MM.1S (cell line): ENCODE measurements around the gene ITIH3.

Experiments used
- DNase-seq: peaks from one replicate; pipeline ENCODE4 v3.0.0-alpha.2; 2015
- H2AFZ ChIP-seq: fragments of 300-600 bp; sonication (generic); 2 replicates; pipeline ENCODE4 v1.6.0; 2016; ENCODE audit warnings: antibody characterized with exemption, low read length
- H3F3A ChIP-seq: fragments of 300-600 bp; sonication (generic); 2 replicates; pipeline ENCODE4 v1.6.1; 2016; ENCODE audit warnings: mild to moderate bottlenecking, antibody characterized with exemption, low read length, moderate library complexity, mixed read lengths; ENCODE audit not compliant: insufficient read depth
- H3K27ac ChIP-seq: fragments of 300-600 bp; sonication (generic); 2 replicates; pipeline ENCODE4 v1.5.1; 2016; ENCODE audit warnings: mild to moderate bottlenecking, low read length
- H3K27me3 ChIP-seq: fragments of 300-600 bp; sonication (generic); replicated peaks from 2 replicates; pipeline ENCODE4 v1.6.0; 2016; ENCODE audit warnings: low read length; ENCODE audit not compliant: insufficient read depth
- H3K36me3 ChIP-seq: fragments of 300-600 bp; sonication (generic); replicated peaks from 2 replicates; pipeline ENCODE4 v1.6.1; 2016; ENCODE audit warnings: mild to moderate bottlenecking, low read length, mixed read lengths; ENCODE audit not compliant: insufficient read depth
- H3K4me1 ChIP-seq: fragments of 300-600 bp; sonication (generic); 2 replicates; pipeline ENCODE4 v1.6.1; 2016; ENCODE audit warnings: low read length, mixed read lengths
- H3K4me2 ChIP-seq: fragments of 300-600 bp; sonication (generic); 2 replicates; pipeline ENCODE4 v1.6.0; 2016; ENCODE audit warnings: low read depth, low read length
- H3K4me3 ChIP-seq: fragments of 300-600 bp; sonication (generic); 2 replicates; pipeline ENCODE4 v1.5.1; 2016; ENCODE audit warnings: low read length, mixed read lengths
- H3K79me2 ChIP-seq: fragments of 300-600 bp; sonication (generic); 2 replicates; pipeline ENCODE4 v1.6.1; 2016; ENCODE audit warnings: mixed run types, low read length, mixed read lengths
- H3K9ac ChIP-seq: fragments of 300-600 bp; sonication (generic); 2 replicates; pipeline ENCODE4 v1.6.1; 2016; ENCODE audit warnings: low read length, mixed read lengths
- H3K9me2 ChIP-seq: fragments of 300-600 bp; sonication (generic); replicated peaks from 2 replicates; pipeline ENCODE4 v1.6.1; 2016; ENCODE audit warnings: mild to moderate bottlenecking, low read length, mixed read lengths; ENCODE audit not compliant: insufficient read depth
- H3K9me3 ChIP-seq: fragments of 300-600 bp; sonication (generic); replicated peaks from 2 replicates; pipeline ENCODE4 v1.6.1; 2016; ENCODE audit warnings: mild to moderate bottlenecking, low read length, mixed read lengths; ENCODE audit not compliant: insufficient read depth
- H4K20me1 ChIP-seq: fragments of 300-600 bp; sonication (generic); 2 replicates; pipeline ENCODE4 v1.6.1; 2016; ENCODE audit warnings: mild to moderate bottlenecking, low read length, moderate library complexity, mixed read lengths; ENCODE audit not compliant: insufficient read depth
- CTCF ChIP-seq: fragments of 300-600 bp; sonication (generic); IDR thresholded peaks from 2 replicates; pipeline ENCODE4 v1.5.1; 2016; ENCODE audit warnings: antibody characterized with exemption, low read length, mixed read lengths
- EZH2 ChIP-seq: fragments of 300-600 bp; sonication (generic); optimal IDR thresholded peaks from 2 replicates; pipeline ENCODE3; 2017; ENCODE audit warnings: low read depth, mild to moderate bottlenecking, antibody characterized with exemption, low read length, mixed read lengths
- EZH2phosphoT487 ChIP-seq: fragments of 300-600 bp; sonication (generic); IDR thresholded peaks from 2 replicates; pipeline ENCODE4 v1.6.1; 2018; ENCODE audit warnings: antibody characterized with exemption, low read length

Gene ITIH3

GRCh38 chr3:52790337-52790736, 4.3 kb upstream of the ITIH3 start:
- Histone ChIP-seq H3K9me2 (no peaks in the 10 kb centered on the region), H3K27ac (no peak overlapping the region), H3K4me2 (no peak overlapping the region), H3K9me3 (no peaks in the 10 kb centered on the region), H3K9ac (no peak overlapping the region), H3K27me3 (no peaks in the 10 kb centered on the region), H4K20me1 (no peaks in the 10 kb centered on the region), H3F3A (no peaks in the 10 kb centered on the region), H3K4me3 (no peak overlapping the region), H3K36me3 (no peaks in the 10 kb centered on the region), H3K4me1 (no peaks in the 10 kb centered on the region), H2AFZ (no peak overlapping the region), H3K79me2 (no peaks in the 10 kb centered on the region)
- no peak for DNase-seq
- TF ChIP-seq EZH2phosphoT487 (no peak), EZH2 (no peak), CTCF (no peak)

GRCh38 chr3:52790741-52791140, 3.9 kb upstream of the ITIH3 start:
- Histone ChIP-seq H2AFZ (no peak overlapping the region), H3K9me3 (no peaks in the 10 kb centered on the region), H3K9ac (no peak overlapping the region), H3K4me2 (no peak overlapping the region), H3K27me3 (no peaks in the 10 kb centered on the region), H4K20me1 (no peaks in the 10 kb centered on the region), H3F3A (no peaks in the 10 kb centered on the region), H3K36me3 (no peaks in the 10 kb centered on the region), H3K27ac (no peak overlapping the region), H3K4me1 (no peaks in the 10 kb centered on the region), H3K4me3 (no peak overlapping the region), H3K9me2 (no peaks in the 10 kb centered on the region), H3K79me2 (no peaks in the 10 kb centered on the region)
- no peak for DNase-seq
- no peak for TF ChIP-seq EZH2phosphoT487
- no peak for TF ChIP-seq CTCF
- no peak for TF ChIP-seq EZH2

- Histone ChIP-seq H4K20me1 (no peaks in the 10 kb centered on the region), H3K4me1 (no peaks in the 10 kb centered on the region), H3K9ac (no peak overlapping the region), H3K4me3 (no peak overlapping the region), H3K79me2 (no peaks in the 10 kb centered on the region), H3K36me3 (no peaks in the 10 kb centered on the region), H3K27ac (no peak overlapping the region), H3K27me3 (no peaks in the 10 kb centered on the region), H3K9me3 (no peaks in the 10 kb centered on the region), H3K9me2 (no peaks in the 10 kb centered on the region), H3K4me2 (no peak overlapping the region), H2AFZ (no peak overlapping the region), H3F3A (no peaks in the 10 kb centered on the region)
- no peak for DNase-seq
- no peak for TF ChIP-seq EZH2
Measured at GRCh38 chr3:52791366-52791765, 3.2 kb upstream of the ITIH3 start.

GRCh38 chr3:52791928-52792327, 2.7 kb upstream of the ITIH3 start:
- Histone ChIP-seq H3K27me3 (no peaks in the 10 kb centered on the region), H3K9ac (no peak overlapping the region), H3K36me3 (no peaks in the 10 kb centered on the region), H3K79me2 (no peaks in the 10 kb centered on the region), H3K4me1 (no peaks in the 10 kb centered on the region), H4K20me1 (no peaks in the 10 kb centered on the region), H3K27ac (no peak overlapping the region), H3K9me3 (no peaks in the 10 kb centered on the region), H3K4me2 (no peak overlapping the region), H3K9me2 (no peaks in the 10 kb centered on the region), H2AFZ (no peak overlapping the region), H3F3A (no peaks in the 10 kb centered on the region), H3K4me3 (no peak overlapping the region)
- TF ChIP-seq CTCF (no peak), EZH2 (no peak), EZH2phosphoT487 (no peak)
- DNase-seq = no peak
